Hepatocyte (in vitro differentiated cells): ENCODE measurements around the gene STX12. TPM values are rescaled to one million over a fixed set of nuclear protein-coding genes. Genes with fewer than 3 reads are reported as not detected.

Source experiments
- DNase-seq: peaks from one replicate; pipeline ENCODE4 v3.0.0-alpha.2; 2016; ENCODE audit warnings: low spot score
- H2AFZ ChIP-seq: fragments of 200-600 bp; sonication (generic); 2 replicates; pipeline ENCODE4 v1.6.0; 2016; ENCODE audit warnings: antibody characterized with exemption, mild to moderate bottlenecking
- H3K27ac ChIP-seq: fragments of 200-600 bp; sonication (generic); 2 replicates; pipeline ENCODE4 v1.5.1; 2016; ENCODE audit warnings: mild to moderate bottlenecking
- H3K27me3 ChIP-seq: fragments of 200-600 bp; sonication (generic); 2 replicates; pipeline ENCODE4 v1.6.1; 2016
- H3K36me3 ChIP-seq: fragments of 200-600 bp; sonication (generic); replicated peaks from 2 replicates; pipeline ENCODE4 v1.5.1; 2016; ENCODE audit warnings: low read depth; ENCODE audit not compliant: insufficient read depth
- H3K4me1 ChIP-seq: fragments of 200-600 bp; sonication (generic); 2 replicates; pipeline ENCODE4 v1.5.1; 2016; ENCODE audit warnings: mild to moderate bottlenecking, moderate library complexity; ENCODE audit not compliant: insufficient read depth
- H3K4me2 ChIP-seq: fragments of 200-600 bp; sonication (generic); 2 replicates; pipeline ENCODE4 v1.6.0; 2016
- H3K4me3 ChIP-seq: fragments of 200-600 bp; sonication (generic); 2 replicates; pipeline ENCODE4 v1.5.1; 2016; ENCODE audit warnings: mild to moderate bottlenecking
- H3K79me2 ChIP-seq: fragments of 200-600 bp; sonication (generic); 2 replicates; pipeline ENCODE4 v1.6.0; 2017; ENCODE audit warnings: mild to moderate bottlenecking
- H3K9me2 ChIP-seq: fragments of 200-600 bp; sonication (generic); replicated peaks from 2 replicates; pipeline ENCODE4 v1.6.0; 2017; ENCODE audit warnings: mild to moderate bottlenecking; ENCODE audit not compliant: insufficient read depth
- H3K9me3 ChIP-seq: fragments of 200-600 bp; sonication (generic); 2 replicates; pipeline ENCODE4 v1.5.1; 2016; ENCODE audit warnings: low read depth, mild to moderate bottlenecking
- H4K20me1 ChIP-seq: fragments of 200-600 bp; sonication (generic); 2 replicates; pipeline ENCODE4 v1.6.0; 2016; ENCODE audit warnings: mild to moderate bottlenecking; ENCODE audit not compliant: insufficient read depth, poor library complexity, severe bottlenecking
- EZH2 ChIP-seq: fragments of 200-600 bp; sonication (generic); IDR thresholded peaks from 2 replicates; pipeline ENCODE4 v1.6.1; 2016; ENCODE audit warnings: antibody characterized with exemption, mild to moderate bottlenecking, borderline replicate concordance
- EZH2phosphoT487 ChIP-seq: fragments of 200-600 bp; sonication (generic); IDR thresholded peaks from one replicate; pipeline ENCODE4 v1.6.1; 2018; ENCODE audit warnings: antibody characterized with exemption, mild to moderate bottlenecking, low read depth, moderate library complexity; ENCODE audit not compliant: unreplicated experiment, severe bottlenecking
- WGBS: methylation state at CpG from one replicate; pipeline ENCODE4 v1.1.6; 2016; ENCODE audit warnings: low lambda C conversion rate; ENCODE audit errors: missing lambda C conversion rate; 5-methylcytosine and 5-hydroxymethylcytosine counted together
- polyA plus RNA-seq: library from polyadenylated mRNA; unstranded; fragments of >200 nt; fragmentation: Nextera tagmentation; extraction: Ambion mirVana; gene quantifications from 2 replicates; pipeline ENCODE4 v1.2.1, GENCODE V29; 2016
- total RNA-seq: library from RNA; depleted of rRNA; stranded (reverse); fragments of >200 nt; gene quantifications from 2 replicates; pipeline ENCODE4 v1.2.3, GENCODE V29; 2014
- TF ChIP-seq, protein P1 (sequence below): fragments of 200-600 bp; sonication (generic); IDR thresholded peaks from 2 replicates; pipeline ENCODE4 v1.5.1; 2016; ENCODE audit warnings: antibody characterized with exemption, mild to moderate bottlenecking; ENCODE audit not compliant: poor library complexity

Gene STX12
- total and polyA plus RNA-seq, 2 experiments from 2014 or later, result 55.0 to 84.0 TPM

- Histone ChIP-seq H3K27ac (no peak overlapping the region), H4K20me1 (no peaks in the 10 kb centered on the region), H3K79me2 (no peaks in the 10 kb centered on the region), H3K4me2 (no peak overlapping the region), H3K4me3 (no peak overlapping the region), H3K27me3 (no peaks in the 10 kb centered on the region), H2AFZ (no peak overlapping the region), H3K4me1 (no peaks in the 10 kb centered on the region), H3K36me3 (no peaks in the 10 kb centered on the region), H3K9me2 (no peaks in the 10 kb centered on the region), H3K9me3 (no peaks in the 10 kb centered on the region)
- DNase-seq, result peak; percentile 61
- 84% methylated on average over 9 of the region's 9 CpGs for whole genome bisulfite sequencing
- no peak for TF ChIP-seq EZH2
These were observed 89.9 kb downstream of the STX12 start for GRCh38 chr1:27862671-27863537.

DNA sequence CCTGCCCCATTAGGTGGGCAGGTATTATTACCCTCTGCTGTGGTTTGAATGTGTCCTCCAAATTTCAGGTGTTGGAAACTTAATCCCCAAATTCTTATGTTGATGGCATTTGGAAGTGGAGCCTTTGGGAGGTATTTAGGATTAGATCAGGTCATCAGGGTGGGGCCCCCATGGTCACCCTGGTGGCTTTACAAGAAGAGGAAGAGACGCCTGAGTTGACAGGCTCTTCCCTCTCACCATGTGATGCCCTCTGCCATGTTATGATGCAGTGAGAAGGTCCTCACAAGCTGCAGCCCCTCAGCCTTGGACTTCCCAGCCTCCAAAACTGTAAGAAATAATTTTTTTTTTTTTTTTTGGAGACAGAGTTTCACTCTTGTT, 90.5 kb downstream of the STX12 start:
- Histone ChIP-seq H3K36me3 (no peaks in the 10 kb centered on the region), H3K4me3 (no peak overlapping the region), H3K4me2 (no peak overlapping the region), H3K27ac (no peak overlapping the region), H3K4me1 (no peaks in the 10 kb centered on the region), H3K9me3 (no peaks in the 10 kb centered on the region), H3K27me3 (no peaks in the 10 kb centered on the region), H3K9me2 (no peaks in the 10 kb centered on the region), H3K79me2 (no peaks in the 10 kb centered on the region), H2AFZ (no peak overlapping the region), H4K20me1 (no peaks in the 10 kb centered on the region)
- WGBS, result 91% methylated on average over 1 of the region's 1 CpG
- TF ChIP-seq EZH2 (no peak), EZH2phosphoT487 (no peak)
- TF ChIP-seq, protein P1, sequence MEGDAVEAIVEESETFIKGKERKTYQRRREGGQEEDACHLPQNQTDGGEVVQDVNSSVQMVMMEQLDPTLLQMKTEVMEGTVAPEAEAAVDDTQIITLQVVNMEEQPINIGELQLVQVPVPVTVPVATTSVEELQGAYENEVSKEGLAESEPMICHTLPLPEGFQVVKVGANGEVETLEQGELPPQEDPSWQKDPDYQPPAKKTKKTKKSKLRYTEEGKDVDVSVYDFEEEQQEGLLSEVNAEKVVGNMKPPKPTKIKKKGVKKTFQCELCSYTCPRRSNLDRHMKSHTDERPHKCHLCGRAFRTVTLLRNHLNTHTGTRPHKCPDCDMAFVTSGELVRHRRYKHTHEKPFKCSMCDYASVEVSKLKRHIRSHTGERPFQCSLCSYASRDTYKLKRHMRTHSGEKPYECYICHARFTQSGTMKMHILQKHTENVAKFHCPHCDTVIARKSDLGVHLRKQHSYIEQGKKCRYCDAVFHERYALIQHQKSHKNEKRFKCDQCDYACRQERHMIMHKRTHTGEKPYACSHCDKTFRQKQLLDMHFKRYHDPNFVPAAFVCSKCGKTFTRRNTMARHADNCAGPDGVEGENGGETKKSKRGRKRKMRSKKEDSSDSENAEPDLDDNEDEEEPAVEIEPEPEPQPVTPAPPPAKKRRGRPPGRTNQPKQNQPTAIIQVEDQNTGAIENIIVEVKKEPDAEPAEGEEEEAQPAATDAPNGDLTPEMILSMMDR, result no peak
- DNase-seq, result no peak

GRCh38 chr1:27864264-27864895, 91.4 kb downstream of the STX12 start:
- H3K4me1 ChIP-seq, result no peaks in the 10 kb centered on the region
- H3K9me2 ChIP-seq, result no peaks in the 10 kb centered on the region
- WGBS, result 83% methylated on average over 8 of the region's 8 CpGs
- no peaks in the 10 kb centered on the region for H3K36me3 ChIP-seq
- no peaks in the 10 kb centered on the region for H4K20me1 ChIP-seq
- H3K79me2 ChIP-seq, result no peaks in the 10 kb centered on the region
- H3K27ac ChIP-seq, result no peak overlapping the region
- no peak for TF ChIP-seq EZH2
- TF ChIP-seq EZH2phosphoT487, result no peak
- TF ChIP-seq, protein P1, result no peak
- H3K4me2 ChIP-seq, result no peak overlapping the region
- no peak overlapping the region for H3K4me3 ChIP-seq
- no peak overlapping the region for H2AFZ ChIP-seq
- no peaks in the 10 kb centered on the region for H3K9me3 ChIP-seq
- no peaks in the 10 kb centered on the region for H3K27me3 ChIP-seq
- no peak for DNase-seq

DNA sequence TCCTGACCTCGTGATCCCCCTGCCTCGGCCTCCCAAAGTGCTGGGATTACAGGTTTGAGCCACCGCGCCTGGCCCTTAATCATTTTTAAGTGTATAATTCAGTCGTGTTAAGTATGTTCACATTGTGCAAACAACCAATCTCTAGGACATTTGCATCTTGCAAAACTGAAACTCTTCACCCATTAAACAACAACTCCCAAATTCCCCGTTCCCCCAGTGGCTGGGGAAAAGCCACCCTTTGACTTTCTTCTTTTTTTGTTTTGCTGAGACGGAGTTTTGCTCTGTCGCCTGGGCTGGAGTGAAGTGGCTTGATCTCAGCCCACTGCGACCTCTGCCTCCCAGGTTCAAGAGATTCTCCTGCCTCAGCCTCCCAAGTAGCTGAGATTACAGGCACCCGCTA, 92.8 kb downstream of the STX12 start:
- H3K9me3 ChIP-seq, result no peaks in the 10 kb centered on the region
- H3K4me3 ChIP-seq, result no peak overlapping the region
- over 99% methylated on average over 10 of the region's 10 CpGs for WGBS
- TF ChIP-seq, protein P1, result no peak
- TF ChIP-seq EZH2phosphoT487 (no peak), EZH2 (no peak)
- no peaks in the 10 kb centered on the region for H4K20me1 ChIP-seq
- no peak overlapping the region for H3K4me2 ChIP-seq
- no peak overlapping the region for H2AFZ ChIP-seq
- H3K79me2 ChIP-seq, result no peaks in the 10 kb centered on the region
- H3K27me3 ChIP-seq, result no peaks in the 10 kb centered on the region
- no peaks in the 10 kb centered on the region for H3K36me3 ChIP-seq
- no peak for DNase-seq
- H3K27ac ChIP-seq, result no peak overlapping the region
- no peaks in the 10 kb centered on the region for H3K4me1 ChIP-seq
- no peaks in the 10 kb centered on the region for H3K9me2 ChIP-seq
